IPS-15b (cell line): ENCODE data around the gene SLC25A51.
"Not testable (repeated sequence)": the region's sequence is repeated elsewhere in the genome, so short reads cannot be mapped to it uniquely, and the experiment has no call there.

Source experiments
- H3K27me3 ChIP-seq: one replicate; pipeline ENCODE4 v1.6.1; 2013; ENCODE audit warnings: low read length; ENCODE audit not compliant: control insufficient read depth, insufficient read depth
- H3K36me3 ChIP-seq: one replicate; pipeline ENCODE4 v1.6.1; 2013; ENCODE audit warnings: low read length; ENCODE audit not compliant: control insufficient read depth, insufficient read depth
- H3K4me1 ChIP-seq: one replicate; pipeline ENCODE4 v1.6.1; 2013; ENCODE audit warnings: mild to moderate bottlenecking, low read length; ENCODE audit not compliant: control insufficient read depth, insufficient read depth
- H3K4me3 ChIP-seq: one replicate; pipeline ENCODE4 v1.5.1; 2013; ENCODE audit warnings: low read depth, low read length
- H3K9ac ChIP-seq: one replicate; pipeline ENCODE4 v1.6.1; 2013; ENCODE audit warnings: low read depth, mild to moderate bottlenecking, low read length
- H3K9me3 ChIP-seq: one replicate; pipeline ENCODE4 v1.6.1; 2013; ENCODE audit warnings: mild to moderate bottlenecking, low read length; ENCODE audit not compliant: control insufficient read depth, insufficient read depth

Gene SLC25A51

GRCh38 chr9:37916471-37917312 is 12.8 kb upstream of the SLC25A51 start:
- Histone ChIP-seq H3K9ac (no peak overlapping the region), H3K4me1 (peaks cover 14% of the 10 kb centered on the region), H3K27me3 (no peaks in the 10 kb centered on the region), H3K9me3 (no peaks in the 10 kb centered on the region), H3K4me3 (no peak overlapping the region), H3K36me3 (peaks cover 8% of the 10 kb centered on the region)

DNA sequence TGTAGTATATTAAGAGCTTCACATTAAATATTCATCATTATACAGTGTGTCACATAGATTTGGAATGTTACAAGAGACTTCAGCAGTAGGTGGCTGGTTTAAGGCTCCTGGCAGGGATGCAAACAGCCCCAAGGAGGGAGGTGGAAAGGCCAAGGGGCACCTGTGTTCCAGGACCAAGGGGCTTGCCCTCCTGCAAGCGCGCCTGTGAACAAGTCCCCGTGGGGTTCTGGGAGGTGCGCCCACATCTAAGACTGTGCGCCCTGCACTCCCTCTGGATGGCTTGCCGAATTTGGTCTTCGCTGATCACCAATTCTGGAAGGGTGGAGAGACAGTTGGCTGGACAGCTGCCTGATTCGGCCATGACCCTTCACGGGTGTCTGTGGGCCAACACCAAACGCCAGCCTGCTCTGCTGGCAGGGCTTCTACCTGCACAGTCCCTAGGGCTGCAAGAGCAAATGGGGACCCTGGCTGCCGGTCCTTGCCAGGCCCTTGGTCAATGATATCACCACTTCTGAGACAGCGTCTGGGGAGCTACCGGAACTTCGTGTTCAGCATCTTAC is 12.1 kb upstream of the SLC25A51 start:
- H3K4me1 ChIP-seq, result peaks cover 10% of the 10 kb centered on the region
- no peak overlapping the region for H3K9ac ChIP-seq
- H3K9me3 ChIP-seq, result no peaks in the 10 kb centered on the region

DNA sequence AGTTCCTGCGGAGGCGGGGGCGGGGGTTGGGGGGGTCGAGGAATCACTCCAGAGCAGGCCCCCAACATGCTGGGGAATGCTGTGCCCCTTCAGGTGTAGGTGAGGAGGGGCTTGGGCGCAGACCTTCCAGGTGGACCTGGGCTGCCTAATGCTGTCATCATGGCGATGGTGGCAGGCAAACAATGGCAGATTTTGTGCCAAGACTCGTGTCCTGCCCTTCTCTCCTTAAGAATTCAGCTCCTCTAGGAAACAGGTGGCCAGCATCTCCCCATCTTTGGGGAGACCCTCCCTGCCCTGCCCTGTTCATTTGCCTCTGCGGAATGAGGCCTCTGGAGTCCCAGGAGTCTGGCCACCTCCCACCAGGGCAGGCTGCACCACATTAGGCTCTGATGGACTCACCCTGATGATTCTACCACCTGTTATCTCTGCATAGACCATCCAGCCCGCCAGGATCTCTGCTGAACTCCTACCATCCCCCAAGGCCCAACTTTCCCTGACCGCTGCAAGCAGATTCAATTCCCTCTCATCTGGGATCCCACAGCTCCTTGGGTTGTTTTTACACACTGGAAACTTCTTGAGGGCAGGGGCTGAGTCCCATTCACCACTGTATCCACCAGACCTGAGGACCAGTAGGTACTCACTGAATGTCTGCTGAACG is 10.9 kb upstream of the SLC25A51 start:
- H3K4me3 ChIP-seq, result no peak overlapping the region

More for the DNA sequence above, 12.1 kb upstream of the SLC25A51 start:
- peaks cover 8% of the 10 kb centered on the region for H3K36me3 ChIP-seq
- no peaks in the 10 kb centered on the region for H3K27me3 ChIP-seq
- H3K4me3 ChIP-seq, result no peak overlapping the region

GRCh38 chr9:37914154-37914551 is 10.2 kb upstream of the SLC25A51 start:
- Histone ChIP-seq H3K9me3 (no peaks in the 10 kb centered on the region), H3K36me3 (peaks cover 4% of the 10 kb centered on the region), H3K4me1 (peaks cover 1% of the 10 kb centered on the region), H3K9ac (no peak overlapping the region), H3K4me3 (no peak overlapping the region), H3K27me3 (no peaks in the 10 kb centered on the region)

More for the DNA sequence above, 10.9 kb upstream of the SLC25A51 start:
- H3K4me1 ChIP-seq, result peaks cover 6% of the 10 kb centered on the region
- H3K9ac ChIP-seq, result no peak overlapping the region
- peaks cover 8% of the 10 kb centered on the region for H3K36me3 ChIP-seq
- H3K27me3 ChIP-seq, result no peaks in the 10 kb centered on the region
- no peaks in the 10 kb centered on the region for H3K9me3 ChIP-seq

DNA sequence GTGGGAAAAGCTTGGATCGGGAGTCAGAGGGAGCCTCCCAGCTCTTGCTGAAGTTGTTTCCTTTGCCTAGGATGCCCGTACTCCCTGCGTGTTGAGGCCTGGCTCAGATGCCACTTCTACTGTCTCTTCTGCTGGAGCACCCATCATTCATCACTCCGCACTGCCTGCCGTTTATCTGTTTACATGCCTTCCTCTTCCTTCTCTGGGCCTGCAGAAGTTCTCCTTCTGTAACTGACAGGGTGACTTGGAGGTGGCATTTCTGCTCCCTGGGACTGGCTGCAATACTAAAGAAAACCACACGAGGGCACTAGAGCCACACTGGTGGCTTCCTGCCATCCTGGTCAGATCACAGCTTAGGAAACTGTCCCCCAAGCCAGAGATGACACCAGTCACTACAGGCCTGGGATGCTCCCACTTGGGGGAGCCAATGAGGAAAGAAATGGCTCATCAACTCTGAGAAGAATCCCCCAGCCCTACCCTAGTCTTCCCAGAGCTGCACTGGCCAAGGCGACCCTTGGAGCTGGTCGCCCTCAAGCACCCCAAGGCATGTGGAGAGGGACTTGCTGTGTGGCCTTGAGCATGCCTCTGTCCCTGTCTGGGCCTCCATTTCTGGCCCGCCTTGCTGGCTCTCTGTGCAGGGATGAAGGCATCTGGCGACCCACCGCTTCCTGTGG is 9.7 kb upstream of the SLC25A51 start:
- Histone ChIP-seq H3K9ac (no peak overlapping the region), H3K4me3 (no peak overlapping the region), H3K4me1 (no peaks in the 10 kb centered on the region), H3K27me3 (no peaks in the 10 kb centered on the region), H3K9me3 (no peaks in the 10 kb centered on the region), H3K36me3 (peaks cover 4% of the 10 kb centered on the region)

DNA sequence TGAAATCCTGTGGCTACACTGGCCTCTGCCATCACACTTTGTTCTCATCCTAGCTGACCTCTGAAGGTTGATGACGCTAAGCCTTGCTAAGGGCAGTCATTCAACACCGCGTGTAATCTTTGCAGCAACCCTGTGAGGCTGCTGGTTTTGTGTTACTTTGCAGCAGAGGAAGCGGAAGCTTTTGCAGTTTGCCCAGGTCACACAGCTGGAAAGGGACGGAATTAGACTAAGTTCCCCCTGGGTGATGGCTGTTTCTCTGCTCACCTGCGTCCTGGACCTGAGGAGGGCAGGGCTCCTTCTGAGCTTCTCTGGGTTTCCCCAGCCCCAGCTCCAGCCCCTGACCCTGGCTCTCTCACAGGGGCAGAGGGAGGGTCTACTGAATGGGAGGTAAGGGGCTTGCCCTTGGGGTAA is 7.3 kb upstream of the SLC25A51 start:
- Histone ChIP-seq H3K36me3 (no peaks in the 10 kb centered on the region), H3K4me3 (no peak overlapping the region), H3K27me3 (no peaks in the 10 kb centered on the region), H3K4me1 (no peaks in the 10 kb centered on the region), H3K9me3 (no peaks in the 10 kb centered on the region), H3K9ac (no peak overlapping the region)

DNA sequence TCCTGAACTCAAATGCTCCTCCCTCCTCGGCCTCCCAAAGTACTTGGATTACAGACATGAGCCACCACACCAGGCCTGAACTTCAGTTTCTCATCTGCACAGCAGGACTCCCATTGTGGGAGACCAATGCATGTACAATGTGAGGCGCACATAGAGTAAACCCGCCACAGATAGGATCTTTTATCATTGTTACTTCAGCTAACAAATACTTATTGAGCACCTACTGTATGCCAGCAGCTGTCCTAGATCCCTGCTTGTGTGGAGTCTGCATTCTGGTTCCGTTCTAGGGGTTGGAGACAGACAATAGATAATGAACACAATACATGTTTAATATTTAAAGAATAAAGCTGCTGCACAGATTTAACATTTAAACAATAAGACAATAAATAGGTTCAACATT is 6.3 kb upstream of the SLC25A51 start:
- Histone ChIP-seq H3K4me3 (no peak overlapping the region), H3K36me3 (no peaks in the 10 kb centered on the region), H3K27me3 (no peaks in the 10 kb centered on the region), H3K9ac (no peak overlapping the region), H3K9me3 (no peaks in the 10 kb centered on the region), H3K4me1 (no peaks in the 10 kb centered on the region)

GRCh38 chr9:37909836-37910235 is 5.9 kb upstream of the SLC25A51 start:
- not testable (repeated sequence) for H3K36me3 ChIP-seq, H3K4me1 ChIP-seq, H3K9ac ChIP-seq, H3K27me3 ChIP-seq, H3K4me3 ChIP-seq, H3K9me3 ChIP-seq

GRCh38 chr9:37909326-37909725 is 5.4 kb upstream of the SLC25A51 start:
- Histone ChIP-seq H3K36me3 (no peaks in the 10 kb centered on the region), H3K9ac (no peak overlapping the region), H3K9me3 (no peaks in the 10 kb centered on the region)

DNA sequence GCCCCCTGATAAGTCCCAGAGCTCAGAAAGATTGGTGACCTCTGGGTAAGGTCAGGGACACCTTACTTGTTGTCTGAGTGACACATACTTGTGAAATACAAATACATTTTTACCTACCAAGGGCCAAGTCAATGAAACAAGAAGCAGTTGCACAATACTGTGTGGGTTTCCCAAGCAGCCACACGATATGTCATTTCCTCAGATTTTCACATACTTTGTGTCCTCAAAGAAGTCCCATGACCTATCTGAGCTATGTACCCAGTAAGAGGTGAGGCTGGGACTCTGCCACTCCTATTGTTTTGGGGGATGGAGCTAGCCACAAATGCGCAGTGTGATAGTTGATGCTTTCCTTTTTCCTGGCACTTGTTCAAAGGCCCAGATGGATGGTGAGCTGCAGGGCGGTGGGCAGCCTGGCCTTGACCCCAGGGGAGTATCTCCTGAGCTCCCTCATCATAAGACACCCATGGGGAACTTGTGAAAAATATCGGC is 4.8 kb upstream of the SLC25A51 start:
- no peak overlapping the region for H3K4me3 ChIP-seq
- no peaks in the 10 kb centered on the region for H3K9me3 ChIP-seq
- no peaks in the 10 kb centered on the region for H3K27me3 ChIP-seq
- no peaks in the 10 kb centered on the region for H3K36me3 ChIP-seq
- no peak overlapping the region for H3K9ac ChIP-seq
- peaks cover 2% of the 10 kb centered on the region for H3K4me1 ChIP-seq

More at GRCh38 chr9:37909326-37909725, 5.4 kb upstream of the SLC25A51 start:
- Histone ChIP-seq H3K27me3 (no peaks in the 10 kb centered on the region), H3K4me3 (no peak overlapping the region), H3K4me1 (peaks cover 2% of the 10 kb centered on the region)

DNA sequence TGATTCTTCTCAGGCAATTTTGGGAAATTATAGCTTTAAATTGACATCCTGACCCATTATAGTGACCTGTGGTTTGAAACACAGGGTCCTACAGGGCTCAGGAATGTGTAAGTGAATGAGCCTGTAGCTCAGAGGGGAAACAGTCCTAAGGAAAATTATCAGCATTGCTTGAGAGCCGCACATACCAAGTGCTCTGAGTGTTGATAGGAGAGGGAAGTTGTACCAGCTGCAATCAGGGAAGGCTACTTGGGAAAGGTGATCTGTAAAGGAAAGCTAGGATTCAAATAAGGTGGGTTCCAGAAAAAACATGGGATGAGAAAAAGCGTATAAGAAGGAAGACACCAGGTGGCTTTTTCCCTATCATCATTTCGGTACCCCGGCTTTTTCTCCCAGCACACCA is 4.4 kb upstream of the SLC25A51 start:
- H3K9ac ChIP-seq, result no peak overlapping the region
- no peaks in the 10 kb centered on the region for H3K9me3 ChIP-seq

More for the DNA sequence above, 4.4 kb upstream of the SLC25A51 start:
- Histone ChIP-seq H3K4me1 (peaks cover 2% of the 10 kb centered on the region), H3K27me3 (no peaks in the 10 kb centered on the region), H3K36me3 (no peaks in the 10 kb centered on the region), H3K4me3 (no peak overlapping the region)
